ENCODE results near the gene GGN. TPM values are rescaled to one million over a fixed set of nuclear protein-coding genes. Genes with fewer than 3 reads are reported as not detected.
A peak's percentile ranks its signal among the peaks of the same experiment; 100 is the strongest.
"Not testable (repeated sequence)": the region's sequence is repeated elsewhere in the genome, so short reads cannot be mapped to it uniquely, and the experiment has no call there.

Gene GGN
- polyA plus RNA-seq, 3 donors = 0.31 to 0.56 (median 0.50) TPM

DNA sequence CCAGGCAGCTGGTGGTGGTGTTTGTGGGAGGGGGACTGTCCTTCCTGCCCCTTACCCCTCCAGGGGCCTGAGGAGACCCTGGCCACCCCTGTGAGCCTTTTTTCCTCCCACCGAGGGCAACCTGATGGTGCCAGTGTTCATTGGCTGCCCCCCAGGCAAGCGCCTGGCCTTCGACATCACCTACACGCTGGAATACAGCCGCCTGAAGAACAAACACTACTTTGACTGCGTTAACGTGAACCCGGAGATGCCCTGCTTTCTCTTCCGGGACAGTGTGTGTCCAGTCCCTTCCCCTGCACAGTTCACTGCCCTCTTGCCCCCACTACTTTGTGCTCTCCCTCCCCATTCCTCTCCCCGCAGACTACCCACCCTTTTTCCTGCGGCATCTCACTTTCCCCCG, 20.8 kb downstream of the GGN start:
- no peak for DNase-seq (ENCODE audit: low read depth in 3 of 3, low spot score in 2 of 3)

DNA sequence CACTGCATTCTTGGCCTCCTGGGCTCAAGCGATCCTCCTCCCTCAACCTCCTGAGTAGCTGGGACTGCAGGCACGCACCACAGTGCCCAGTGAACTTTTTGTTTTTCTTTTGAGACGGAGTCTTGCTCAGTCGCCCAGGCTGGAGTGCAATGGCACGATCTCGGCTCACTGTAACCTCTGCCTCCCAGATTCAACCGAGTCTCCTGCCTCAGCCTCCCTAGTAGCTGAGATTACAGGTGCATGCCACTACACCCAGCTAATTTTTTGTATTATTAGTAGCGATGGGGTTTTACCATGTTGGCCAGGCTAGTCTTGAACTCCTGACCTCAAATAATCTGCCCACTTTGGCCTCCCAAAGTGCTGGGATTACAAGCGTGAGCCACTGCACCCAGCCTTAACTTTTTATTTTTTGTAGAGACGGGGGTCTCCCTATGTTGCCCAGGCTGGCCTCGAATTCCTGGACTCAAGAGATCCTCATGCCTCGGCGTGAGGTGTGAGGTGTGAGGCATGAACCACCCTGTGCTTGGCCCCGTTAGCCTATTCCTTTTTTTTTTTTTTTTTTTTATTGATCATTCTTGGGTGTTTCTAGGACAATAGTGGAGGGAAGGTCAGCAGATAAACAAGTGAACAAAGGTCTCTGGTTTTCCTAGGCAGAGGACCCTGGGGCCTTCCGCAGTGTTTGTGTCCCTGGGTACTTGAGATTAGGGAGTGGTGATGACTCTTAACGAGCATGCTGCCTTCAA, 24.7 kb downstream of the GGN start:
- not testable (repeated sequence) for DNase-seq (ENCODE audit: low read depth in 3 of 3, low spot score in 2 of 3)

DNA sequence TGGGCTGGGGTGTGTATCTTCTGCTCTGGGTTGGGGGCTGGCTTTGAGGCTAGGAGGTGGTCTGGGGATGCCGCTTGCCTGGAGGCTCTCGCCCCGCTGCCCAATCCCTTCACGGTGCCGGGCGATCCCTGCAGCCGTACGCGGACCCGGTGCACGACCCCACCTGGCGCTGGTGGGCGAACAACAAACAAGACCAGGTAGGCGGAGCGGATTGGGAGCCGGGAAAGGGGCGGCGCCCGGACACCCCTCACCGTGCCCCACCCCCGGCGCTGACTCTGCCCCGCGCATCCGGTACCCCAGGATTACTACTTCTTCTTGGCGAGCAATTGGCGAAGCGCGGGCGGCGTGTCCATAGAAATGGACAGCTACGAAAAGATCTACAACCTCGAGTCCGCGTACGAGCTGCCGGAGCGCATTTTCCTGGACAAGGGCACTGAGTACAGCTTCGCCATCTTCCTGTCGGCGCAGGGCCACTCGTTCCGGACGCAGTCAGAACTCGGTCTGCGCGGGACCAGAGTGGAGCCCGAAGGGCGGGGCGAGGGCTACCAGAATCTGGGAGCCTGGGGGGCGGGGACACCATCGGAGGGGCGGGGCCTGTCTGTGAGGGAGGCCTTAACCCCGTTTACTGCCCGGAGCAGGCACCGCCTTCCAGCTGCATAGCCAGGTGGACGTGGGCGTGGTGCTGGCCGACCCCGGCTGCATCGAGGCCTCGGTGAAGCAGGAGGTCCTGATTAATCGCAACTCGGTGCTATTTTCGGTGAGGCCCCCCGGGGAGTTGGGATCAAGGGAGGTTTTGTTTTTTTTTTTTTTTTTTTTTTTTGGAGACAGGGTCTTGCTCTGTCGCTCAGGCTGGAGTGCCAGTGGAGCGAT, 25.5 kb downstream of the GGN start:
- DNase-seq (ENCODE audit: low read depth in 3 of 3, low spot score in 2 of 3) = peak in 1 of 3 donors; percentile 38

DNA sequence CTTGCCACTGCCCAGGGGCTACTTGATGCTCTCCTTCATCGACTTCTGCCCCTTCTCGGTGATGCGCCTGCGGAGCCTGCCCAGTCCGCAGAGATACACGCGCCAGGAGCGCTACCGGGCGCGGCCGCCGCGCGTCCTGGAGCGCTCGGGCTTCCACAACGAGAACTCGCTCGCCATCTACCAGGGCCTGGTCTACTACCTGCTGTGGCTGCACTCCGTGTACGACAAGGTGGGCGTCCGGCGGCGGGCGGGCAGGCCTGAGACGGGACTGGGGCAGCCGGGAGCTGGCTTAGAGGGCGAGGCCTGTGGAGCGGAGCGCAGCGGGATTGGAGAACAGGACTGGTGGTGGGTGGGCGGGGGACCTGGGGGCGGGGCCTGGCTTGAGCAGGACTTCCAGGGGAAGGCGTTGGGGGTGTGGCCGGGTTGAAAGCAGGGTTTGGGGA, 26.2 kb downstream of the GGN start:
- DNase-seq (ENCODE audit: low read depth in 3 of 3, low spot score in 2 of 3) = peak; percentile 47 to 76 (median 57)

DNA sequence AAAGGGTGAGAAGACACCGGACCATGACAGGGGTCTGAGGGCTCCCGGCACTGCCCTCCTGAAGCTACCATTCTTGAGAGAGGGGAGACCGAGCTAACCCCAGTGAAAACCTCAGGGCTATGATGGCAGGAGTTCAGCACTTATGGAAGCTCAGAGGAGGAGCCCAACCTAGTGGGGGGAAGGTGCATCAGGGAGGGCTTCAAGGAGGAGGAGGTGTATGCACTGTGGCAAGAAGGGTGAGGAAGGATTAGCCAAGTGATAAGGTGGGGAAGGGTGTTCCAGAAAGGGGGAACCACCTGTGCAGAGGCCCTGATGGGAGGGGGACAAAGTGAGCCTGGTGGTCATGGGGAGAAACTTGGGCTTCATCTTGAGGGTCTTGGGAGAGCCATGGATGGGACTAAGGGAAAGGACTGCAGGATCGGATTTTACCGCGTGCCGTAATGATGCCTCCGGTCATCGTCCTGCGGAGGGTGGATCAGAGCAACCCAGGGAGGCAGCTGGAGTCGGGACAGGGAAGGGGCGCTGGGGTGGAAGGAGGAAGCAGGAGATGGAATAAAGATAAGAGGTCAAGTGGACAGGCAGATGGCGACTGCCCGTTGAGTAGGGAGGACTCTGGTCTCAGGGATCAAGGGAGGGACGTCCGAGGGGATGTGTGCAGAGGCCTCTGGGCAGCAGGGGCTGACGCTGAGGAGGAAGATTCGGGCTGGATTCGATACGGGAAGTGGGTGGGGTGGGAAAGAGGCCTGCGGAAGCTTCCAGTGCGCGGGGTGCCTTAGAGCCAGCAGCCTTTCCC, 26.8 kb downstream of the GGN start:
- no peak for DNase-seq (ENCODE audit: low read depth in 3 of 3, low spot score in 2 of 3)

DNA sequence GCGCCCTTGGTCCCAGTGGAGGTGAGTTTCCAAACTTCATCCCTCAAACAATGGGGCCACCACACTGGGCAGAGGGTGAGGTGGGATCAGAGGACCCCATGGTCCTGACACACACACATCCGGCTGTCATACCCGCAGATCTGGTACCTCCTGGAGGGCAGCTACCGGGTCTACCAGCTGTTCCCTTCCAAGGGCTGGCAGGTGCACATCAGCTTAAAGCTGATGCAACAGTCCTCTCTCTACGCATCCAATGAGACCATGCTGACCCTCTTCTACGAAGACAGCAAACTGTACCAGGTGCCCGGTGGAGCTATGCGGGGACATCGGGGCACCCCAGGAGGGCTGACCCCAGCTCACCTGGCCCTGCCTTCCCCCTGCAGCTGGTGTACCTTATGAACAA, 27.5 kb downstream of the GGN start:
- no peak for DNase-seq (ENCODE audit: low read depth in 3 of 3, low spot score in 2 of 3)

DNA sequence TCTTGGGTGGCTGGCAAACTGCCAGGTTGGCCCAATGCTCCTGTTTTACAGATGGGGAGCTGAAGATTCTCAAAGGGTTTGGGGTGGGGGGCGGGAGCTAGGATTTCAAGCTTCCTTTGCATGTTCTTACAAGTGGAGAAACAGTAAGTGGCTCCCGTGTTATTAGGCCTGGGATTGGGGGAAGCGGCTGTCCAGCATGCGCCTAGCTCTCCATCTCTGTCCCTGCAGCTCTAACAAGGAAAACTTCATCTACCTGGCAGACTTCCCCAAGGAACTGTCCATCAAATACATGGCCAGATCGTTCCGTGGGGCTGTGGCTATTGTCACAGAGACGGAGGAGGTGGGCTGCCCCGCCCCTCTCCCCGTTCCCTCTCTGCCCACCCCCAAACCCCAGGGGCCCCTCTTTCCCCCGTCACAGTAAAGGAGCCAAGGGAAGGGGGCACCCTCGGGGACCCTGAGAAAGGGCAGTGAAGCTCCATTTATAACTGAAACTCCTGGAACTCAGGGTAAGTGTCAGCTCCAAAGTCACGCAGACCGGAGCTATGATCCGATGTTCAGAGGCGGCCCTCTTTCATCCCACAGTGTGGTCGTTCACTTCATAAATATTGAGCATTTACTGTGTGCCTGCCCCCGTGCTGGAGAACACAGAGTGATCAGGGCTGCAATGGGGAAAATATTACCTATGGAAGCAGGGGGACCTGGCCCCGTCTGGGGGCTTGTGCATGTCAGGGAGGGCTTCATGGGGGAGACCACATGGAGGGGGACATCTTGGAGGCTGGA, 28.4 kb downstream of the GGN start:
- DNase-seq (ENCODE audit: low read depth in 3 of 3, low spot score in 2 of 3) = no peak

DNA sequence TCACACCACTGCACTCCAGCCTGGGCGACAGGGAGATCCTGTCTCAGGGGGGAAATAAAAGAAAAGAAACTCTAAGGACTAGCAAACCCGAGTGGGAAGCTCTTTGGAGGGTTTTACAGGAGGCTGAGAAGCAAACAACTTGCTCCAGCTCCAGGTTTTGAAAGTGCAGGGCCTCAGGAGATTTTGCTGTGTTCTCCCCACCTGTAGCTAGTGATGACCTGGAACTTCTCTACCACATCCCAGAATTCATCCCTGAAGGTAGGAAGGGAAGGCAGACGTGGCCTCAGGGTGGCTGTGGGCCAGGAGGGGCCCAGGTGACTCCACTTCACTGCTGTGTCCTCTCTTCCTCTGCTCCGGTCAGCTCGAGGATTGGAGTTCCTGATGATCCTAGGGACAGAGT, 29.8 kb downstream of the GGN start:
- no peak for DNase-seq (ENCODE audit: low read depth in 3 of 3, low spot score in 2 of 3)

DNA sequence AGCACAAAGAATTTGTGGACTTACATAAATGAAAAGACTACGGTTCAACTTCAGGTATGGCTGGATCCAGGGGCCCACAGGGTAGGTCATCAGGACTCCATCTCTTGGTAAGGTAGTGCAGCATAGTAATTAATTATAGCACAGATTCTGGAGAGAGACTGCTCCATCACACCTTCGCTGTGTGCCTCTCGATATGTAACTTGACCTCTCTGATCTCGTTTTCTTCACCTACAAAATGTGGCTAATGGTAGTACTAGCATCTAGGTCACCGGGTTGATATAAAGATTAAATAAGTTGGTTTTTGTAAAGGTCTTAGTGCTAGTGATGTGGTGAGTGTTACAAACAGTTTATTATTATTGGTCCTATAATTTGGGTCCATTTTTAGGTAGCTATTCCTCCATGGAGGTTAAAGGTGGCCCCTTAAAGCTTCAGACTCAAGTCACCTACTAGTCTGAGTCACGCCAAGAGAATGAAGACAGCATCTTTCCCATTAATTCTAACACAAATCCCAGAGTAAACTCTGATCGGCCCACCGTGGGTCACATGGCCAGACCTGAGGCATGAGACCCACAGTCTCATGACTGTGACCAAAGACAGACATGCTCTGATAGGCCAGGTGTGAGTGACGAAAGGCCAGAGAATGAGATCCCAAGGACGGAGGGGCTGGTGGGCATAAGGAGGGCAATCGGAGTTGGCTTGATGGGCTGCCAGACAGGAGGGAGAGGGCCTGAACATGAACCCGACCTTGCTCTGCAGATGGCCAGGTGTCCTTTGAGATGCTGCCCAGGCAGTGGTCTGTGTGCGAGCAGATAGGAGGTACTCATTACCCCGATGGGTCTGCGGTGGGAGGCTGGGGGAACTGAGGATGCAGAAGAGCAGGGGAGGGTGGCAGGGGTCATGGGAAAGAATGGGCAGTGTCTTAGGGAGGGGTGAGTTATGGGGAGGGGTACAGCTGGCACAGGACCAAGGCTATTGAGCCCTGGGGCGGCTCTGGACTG, 31.8 kb downstream of the GGN start:
- no peak for DNase-seq (ENCODE audit: low read depth in 3 of 3, low spot score in 2 of 3)

DNA sequence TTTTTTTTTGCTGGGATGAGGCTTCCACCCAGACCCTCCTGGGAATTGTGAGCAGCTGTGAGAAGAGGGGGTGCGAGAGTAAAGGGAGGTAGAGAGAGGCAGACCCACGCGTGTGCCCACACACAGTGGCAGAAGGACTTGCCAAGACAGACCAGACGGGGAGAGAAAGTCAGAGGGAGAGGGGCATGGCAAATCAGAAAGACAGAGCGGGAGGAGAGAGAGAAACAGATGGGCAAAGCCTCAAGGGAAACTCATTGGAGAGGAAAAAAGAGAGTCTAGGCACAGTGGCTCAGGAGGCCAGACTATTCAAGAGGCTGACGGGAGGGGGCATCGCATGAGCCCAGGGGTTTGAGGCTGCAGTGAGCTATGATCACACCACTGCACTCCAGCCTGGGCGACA, 35.2 kb downstream of the GGN start:
- DNase-seq (ENCODE audit: low read depth in 3 of 3, low spot score in 2 of 3) = no peak

DNA sequence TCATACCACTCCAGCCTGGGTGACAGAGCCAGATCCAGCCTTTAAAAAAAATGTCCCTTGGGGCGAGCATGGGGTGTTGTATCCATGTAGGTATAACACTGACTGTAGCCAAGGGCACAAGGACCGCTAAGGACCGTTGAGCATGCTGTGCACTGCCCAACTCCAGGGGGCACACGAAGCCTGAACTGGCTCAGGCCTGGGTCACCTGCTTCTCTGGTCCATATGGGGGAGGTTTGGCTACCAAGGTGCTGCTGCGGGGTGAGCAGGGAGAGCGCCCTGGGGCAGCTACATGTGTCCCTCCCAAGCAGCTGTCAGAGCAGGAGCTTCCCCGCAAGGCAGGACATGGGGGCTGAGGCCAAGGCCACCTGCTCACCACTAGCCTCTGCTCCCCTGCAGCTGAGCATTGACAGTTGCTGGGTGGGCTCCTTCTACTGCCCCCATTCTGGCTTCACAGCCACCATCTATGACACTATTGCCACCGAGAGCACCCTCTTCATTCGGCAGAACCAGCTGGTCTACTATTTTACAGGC, 35.9 kb downstream of the GGN start:
- DNase-seq (ENCODE audit: low read depth in 3 of 3, low spot score in 2 of 3) = no peak

DNA sequence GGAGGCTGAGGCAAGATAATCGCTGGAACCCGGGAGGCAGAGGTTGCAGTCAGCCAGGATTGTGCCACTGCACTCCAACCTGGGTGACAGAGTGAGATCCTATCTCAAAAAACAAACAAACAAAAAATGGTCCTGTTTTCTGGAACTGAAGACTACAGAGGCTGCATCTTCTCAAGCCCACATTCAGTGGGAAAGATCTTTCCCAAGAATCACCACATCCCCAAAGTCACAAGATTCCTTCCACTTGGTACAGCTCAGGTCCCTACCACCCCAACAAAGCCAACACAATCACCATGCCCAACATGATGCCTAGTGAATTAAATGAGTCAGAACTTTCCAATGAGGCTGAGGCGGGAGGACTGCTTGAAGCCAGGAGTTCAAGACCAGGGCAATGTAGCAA, 37.0 kb downstream of the GGN start:
- no peak for DNase-seq (ENCODE audit: low read depth in 3 of 3, low spot score in 2 of 3)

DNA sequence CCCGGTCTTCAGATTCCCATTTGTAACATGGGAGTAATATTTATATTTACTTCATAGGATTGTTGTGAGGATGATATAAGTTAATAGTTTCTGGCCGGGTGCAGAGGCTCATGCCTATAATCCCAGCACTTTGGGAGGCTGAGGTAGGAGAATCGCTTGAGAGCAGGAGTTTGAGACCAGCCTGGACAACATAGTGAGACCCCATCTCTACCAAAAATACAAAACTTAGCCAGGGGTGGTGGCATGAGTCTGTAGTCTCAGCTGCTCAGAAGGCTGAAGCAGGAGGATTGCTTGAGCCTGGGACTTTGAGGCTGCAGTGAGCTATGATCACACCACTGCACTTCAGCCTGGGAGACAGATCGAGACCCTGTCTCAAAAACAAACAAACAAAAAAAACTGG, 41.0 kb downstream of the GGN start:
- no peak for DNase-seq (ENCODE audit: low read depth in 3 of 3, low spot score in 2 of 3)

DNA sequence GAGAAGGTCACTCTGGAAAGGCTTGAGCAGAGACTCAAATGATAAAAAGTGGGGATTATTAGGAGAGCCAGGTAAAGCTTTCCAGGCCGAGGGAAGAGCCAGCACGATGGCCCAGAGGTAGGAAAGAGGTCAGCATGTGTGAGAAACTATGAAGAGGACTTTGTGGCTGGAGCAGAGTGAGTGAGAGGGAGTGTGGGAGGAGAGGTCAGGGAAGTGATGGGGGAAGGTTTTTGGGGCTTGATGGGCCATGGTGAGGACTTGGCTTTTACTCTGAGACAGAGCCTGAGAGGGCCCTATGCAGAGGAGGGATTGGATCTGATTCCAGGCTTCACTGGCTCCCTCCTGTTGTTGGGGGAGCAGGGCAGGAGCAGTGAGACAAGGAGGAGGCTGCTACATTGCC, 46.9 kb downstream of the GGN start:
- no peak for DNase-seq (ENCODE audit: low read depth in 3 of 3, low spot score in 2 of 3)

DNA sequence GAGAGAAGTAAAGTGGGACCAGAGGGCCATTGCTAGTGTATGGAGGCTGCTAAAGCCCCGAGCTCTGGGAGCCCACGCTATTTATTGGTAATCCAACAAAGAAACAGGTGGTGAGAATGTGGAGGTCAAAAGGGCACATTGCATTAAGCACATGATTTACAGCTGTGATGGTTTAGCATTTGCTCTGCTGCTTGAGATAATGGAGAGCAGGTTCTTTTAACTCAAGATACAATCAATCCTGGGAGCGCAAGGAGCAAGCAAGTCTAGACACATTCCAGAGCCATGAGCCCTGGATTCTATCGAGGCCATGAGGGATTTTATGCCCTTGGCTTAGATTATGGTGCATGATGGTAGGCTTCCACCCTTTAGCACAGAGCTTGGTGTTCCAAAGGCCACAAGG, 48.8 kb downstream of the GGN start:
- not testable (repeated sequence) for DNase-seq (ENCODE audit: low read depth in 3 of 3, low spot score in 2 of 3)

DNA sequence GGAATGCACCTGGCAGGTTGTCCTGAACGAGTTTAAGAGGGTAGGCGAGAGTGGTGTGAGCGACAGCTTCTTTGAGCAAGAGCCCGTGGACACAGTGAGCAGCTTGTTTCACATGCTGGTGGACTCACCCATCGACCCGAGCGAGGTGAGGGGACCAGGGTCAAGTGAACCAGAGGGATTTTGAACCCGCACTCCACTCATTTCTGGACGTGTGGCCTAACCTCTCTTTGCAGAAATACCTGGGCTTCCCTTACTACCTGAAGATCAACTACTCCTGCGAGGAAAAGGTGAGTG, 50.5 kb downstream of the GGN start:
- no peak for DNase-seq (ENCODE audit: low read depth in 3 of 3, low spot score in 2 of 3)

DNA sequence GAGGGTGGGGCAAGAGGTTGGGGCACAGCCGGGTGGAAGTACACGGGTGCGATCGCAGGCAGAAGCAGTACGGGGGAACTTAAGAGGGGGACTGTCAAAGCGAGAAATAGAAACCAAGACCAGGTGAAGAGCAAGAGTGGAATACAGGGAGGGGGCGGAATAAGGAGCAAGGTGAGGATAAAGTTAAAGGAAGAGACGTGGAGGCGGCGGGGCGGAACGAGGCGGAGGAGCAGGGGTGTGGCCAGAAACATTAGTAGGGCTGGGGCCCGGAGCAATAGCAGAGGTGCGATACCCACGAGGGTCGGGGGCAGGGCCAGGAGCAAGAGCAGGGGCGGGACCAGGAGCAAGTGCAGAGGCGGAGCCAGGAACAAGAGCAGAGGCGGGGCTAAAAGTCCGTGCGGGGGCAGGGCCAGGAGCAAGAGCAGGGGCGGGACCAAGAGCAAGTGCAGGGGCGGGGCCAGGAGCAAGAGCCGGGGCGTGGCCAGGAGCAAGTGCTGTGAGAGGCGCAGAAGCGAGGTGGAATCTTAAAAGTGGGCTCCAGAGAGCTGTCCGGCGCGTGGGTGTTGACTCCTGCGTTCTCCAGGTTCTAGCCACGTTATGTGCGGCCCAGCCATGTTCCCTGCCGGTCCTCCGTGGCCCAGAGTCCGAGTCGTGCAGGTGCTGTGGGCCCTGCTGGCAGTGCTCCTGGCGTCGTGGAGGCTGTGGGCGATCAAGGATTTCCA, 51.0 kb downstream of the GGN start:
- peak; percentile 73 to 85 (median 74) for DNase-seq (ENCODE audit: low read depth in 3 of 3, low spot score in 2 of 3)

DNA sequence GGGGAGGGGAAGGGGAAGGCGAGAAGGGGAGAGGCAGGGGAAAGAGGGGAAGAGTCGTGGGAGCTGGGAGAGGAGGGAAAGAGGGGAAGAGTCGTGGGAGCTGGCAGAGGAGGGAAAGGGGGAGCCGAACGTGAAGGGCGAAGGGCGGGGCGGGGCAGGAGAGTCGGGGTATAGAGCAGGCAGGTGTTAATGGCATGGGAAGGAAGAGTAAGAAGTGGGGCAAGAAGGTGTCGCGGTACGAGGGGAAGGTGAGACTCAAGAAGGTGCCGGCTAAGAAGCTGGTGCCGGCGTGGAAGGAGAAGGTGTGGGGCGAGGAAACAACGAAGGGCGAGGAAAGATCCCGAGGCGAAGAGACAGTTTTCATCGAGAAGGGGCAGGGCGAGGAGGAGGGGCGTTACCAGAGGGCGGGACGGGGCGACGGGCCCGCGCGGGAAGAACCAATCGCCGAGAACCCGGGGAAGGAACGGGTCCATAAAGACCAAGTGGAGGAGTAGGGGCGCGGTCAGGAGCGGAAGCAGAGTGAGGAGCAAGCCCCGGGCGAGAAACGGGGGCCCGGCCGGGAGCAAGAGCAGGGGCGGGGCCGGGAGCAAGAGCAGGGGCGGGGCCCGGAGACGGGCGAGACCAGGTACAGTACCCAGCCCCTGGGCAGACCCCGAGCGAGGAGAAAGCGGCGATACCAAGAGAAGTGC, 51.7 kb downstream of the GGN start:
- peak; percentile 80 to 83 (median 81) for DNase-seq (ENCODE audit: low read depth in 3 of 3, low spot score in 2 of 3)

All from right renal cortex interstitium (tissue), 3 donors.